Keratinocyte (primary cell): Measurements from ENCODE around the gene AHNAK. TPM values are rescaled to one million over a fixed set of nuclear protein-coding genes. Genes with fewer than 3 reads are reported as not detected.

ENCODE experiments used
- DNase-seq: peaks from one replicate; pipeline ENCODE4 v3.0.0-alpha.2; 2011; ENCODE audit warnings: low read depth, missing footprints, low spot score
- FAIRE-seq: peaks from 2 replicates; lab custom pipeline; 2011; peaks lifted over from hg19 to GRCh38; lab: Jason Lieb, UNC
- H2AFZ ChIP-seq: 2 replicates; pipeline ENCODE4 v1.6.0; 2012; ENCODE audit warnings: low read length, control low read depth, inconsistent platforms; ENCODE audit not compliant: control insufficient read depth
- H3K27ac ChIP-seq: 2 replicates; pipeline ENCODE4 v1.5.1; 2011; ENCODE audit warnings: low read length; ENCODE audit not compliant: control insufficient read depth, insufficient read depth
- H3K27me3 ChIP-seq: 3 replicates; pipeline ENCODE4 v1.6.0; 2011; ENCODE audit warnings: low read length; ENCODE audit not compliant: control insufficient read depth, insufficient read depth; ENCODE audit errors: extremely low read depth
- H3K36me3 ChIP-seq, 2 experiments: 2 replicates in 1 of 2; 3 replicates in 1 of 2; pipeline ENCODE4 v1.5.1; 2011; ENCODE audit warnings: low read length in 2 of 2, mild to moderate bottlenecking in 1 of 2; ENCODE audit not compliant: control insufficient read depth in 2 of 2, insufficient read depth in 2 of 2; ENCODE audit errors: extremely low read depth in 1 of 2
- H3K4me1 ChIP-seq: 3 replicates; pipeline ENCODE4 v1.5.1; 2011; ENCODE audit warnings: low read length; ENCODE audit not compliant: control insufficient read depth, insufficient read depth; ENCODE audit errors: extremely low read depth
- H3K4me2 ChIP-seq: 3 replicates; pipeline ENCODE4 v1.6.0; 2011; ENCODE audit warnings: low read depth, low read length; ENCODE audit not compliant: control insufficient read depth, insufficient read depth; ENCODE audit errors: extremely low read depth
- H3K4me3 ChIP-seq, 3 experiments: fragments of 200-600 bp in 1 of 3; sonication (generic) in 1 of 3; 2 replicates in 2 of 3; 3 replicates in 1 of 3; pipeline ENCODE4 v1.5.1; 2011 to 2016; ENCODE audit warnings: low read length in 3 of 3, mild to moderate bottlenecking in 3 of 3, control low read depth in 2 of 3, inconsistent platforms in 1 of 3, low read depth in 1 of 3, mixed read lengths in 1 of 3, mixed run types in 1 of 3, moderate library complexity in 1 of 3; ENCODE audit not compliant: control insufficient read depth in 2 of 3, insufficient read depth in 2 of 3; ENCODE audit errors: extremely low read depth in 1 of 3
- H3K79me2 ChIP-seq: 2 replicates; pipeline ENCODE4 v1.6.0; 2012; ENCODE audit warnings: low read length; ENCODE audit not compliant: control insufficient read depth, insufficient read depth
- H3K9ac ChIP-seq: 3 replicates; pipeline ENCODE4 v1.6.0; 2011; ENCODE audit warnings: low read length; ENCODE audit not compliant: control insufficient read depth, insufficient read depth; ENCODE audit errors: extremely low read depth
- H3K9me1 ChIP-seq: 3 replicates; pipeline ENCODE4 v1.6.0; 2011; ENCODE audit warnings: low read length; ENCODE audit not compliant: control insufficient read depth, insufficient read depth; ENCODE audit errors: extremely low read depth
- H3K9me3 ChIP-seq: 2 replicates; pipeline ENCODE4 v1.5.1; 2012; ENCODE audit warnings: low read depth, low read length; ENCODE audit not compliant: control insufficient read depth
- H4K20me1 ChIP-seq: 3 replicates; pipeline ENCODE4 v1.6.0; 2011; ENCODE audit warnings: low read length; ENCODE audit not compliant: control insufficient read depth, insufficient read depth; ENCODE audit errors: extremely low read depth
- EZH2 ChIP-seq: IDR thresholded peaks from one replicate; pipeline ENCODE4 v1.6.1; 2012; ENCODE audit warnings: inconsistent platforms, mild to moderate bottlenecking, low read length, moderate library complexity
- dilution Hi-C: fragments of 300-500 bp; cut with MboI; formaldehyde crosslinking; loops from one replicate; pipeline ENCODE4 v1.7.0; 2020; ENCODE audit warnings: low sequenced_read_pairs; ENCODE audit not compliant: extremely low pct_ligation_motif_present
- polyA plus RNA-seq, 5 experiments: library from polyadenylated mRNA; depleted of rRNA in 3 of 5; stranded (reverse) in 3 of 5; stranded (forward) in 1 of 5; unstranded in 1 of 5; fragments of >200 nt; gene quantifications; 1 replicate in 1 of 5; 2 replicates in 3 of 5; 3 replicates in 1 of 5; pipeline versions ENCODE4 v1.2.1 to v1.2.3, GENCODE V29; 2011 to 2012; ENCODE audit warnings: missing spikeins in 2 of 5, low read depth in 1 of 5, low replicate concordance in 1 of 5
- TF ChIP-seq, protein P1 (sequence below), 3 experiments: IDR thresholded peaks in 1 of 3; conservative IDR thresholded peaks in 1 of 3; optimal IDR thresholded peaks in 1 of 3; 2 replicates in 2 of 3; 3 replicates in 1 of 3; pipeline versions ENCODE3 to v1.5.1; 2011; ENCODE audit warnings: low read length in 3 of 3, mild to moderate bottlenecking in 3 of 3, moderate library complexity in 2 of 3, control low read depth in 1 of 3, inconsistent platforms in 1 of 3; ENCODE audit not compliant: insufficient read depth in 2 of 3; ENCODE audit errors: extremely low read depth in 1 of 3

Gene AHNAK
- polyA plus RNA-seq, 1 donor (not counting 4 experiments of a cell fraction or from before 2014, with no cell fraction given): 220 TPM

DNA sequence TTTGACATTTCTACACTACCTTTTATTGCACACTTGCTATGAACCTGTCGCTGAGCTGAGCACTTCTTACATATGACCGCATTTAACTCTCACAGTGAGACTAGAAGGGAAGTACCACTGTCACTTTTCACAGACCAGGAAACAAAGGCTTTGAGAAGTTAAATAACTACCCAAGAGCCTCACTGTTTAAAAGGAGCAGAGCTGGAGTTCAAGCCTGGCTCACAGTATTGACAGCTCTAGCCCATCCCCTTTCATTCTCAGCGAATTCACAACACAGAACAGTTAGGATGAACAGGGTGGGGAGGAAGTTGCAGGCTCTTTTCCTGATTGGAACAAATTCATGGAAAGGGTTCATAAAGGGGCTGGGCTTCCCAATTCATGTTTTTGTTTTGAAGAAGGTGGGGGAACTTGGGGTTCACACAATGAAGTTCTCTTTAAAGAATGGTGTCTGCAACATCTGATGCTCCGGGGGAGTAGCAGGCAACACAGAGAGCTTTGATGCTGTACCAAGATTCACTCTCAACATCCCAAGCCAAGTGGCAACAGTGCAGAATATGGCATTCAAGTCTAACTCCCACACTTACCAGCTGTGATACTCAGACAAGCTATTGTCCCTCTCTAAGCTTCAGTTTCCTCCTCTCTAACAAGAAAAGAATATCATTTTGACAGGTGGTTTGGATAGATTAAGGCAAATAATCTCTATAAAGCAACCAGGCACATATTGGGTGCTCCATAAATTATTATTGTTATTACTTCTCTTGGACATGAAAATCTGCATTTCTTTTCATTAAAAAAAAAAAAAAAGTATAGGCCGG lies 110.6 kb downstream of the AHNAK start:
- dilution Hi-C loops: no loop called here
- Histone ChIP-seq H3K79me2 (no peaks in the 10 kb centered on the region), H3K4me1 (peaks cover 4% of the 10 kb centered on the region), H3K4me3 (no peak overlapping the region), H3K9me1 (peaks cover under 1% of the 10 kb centered on the region), H3K27me3 (no peaks in the 10 kb centered on the region), H3K36me3 (no peaks in the 10 kb centered on the region), H3K9ac (no peak overlapping the region), H3K4me2 (no peak overlapping the region), H2AFZ (no peak overlapping the region), H4K20me1 (no peaks in the 10 kb centered on the region), H3K27ac (no peak overlapping the region), H3K9me3 (no peaks in the 10 kb centered on the region)
- FAIRE-seq: no peak
- TF ChIP-seq, protein P1, sequence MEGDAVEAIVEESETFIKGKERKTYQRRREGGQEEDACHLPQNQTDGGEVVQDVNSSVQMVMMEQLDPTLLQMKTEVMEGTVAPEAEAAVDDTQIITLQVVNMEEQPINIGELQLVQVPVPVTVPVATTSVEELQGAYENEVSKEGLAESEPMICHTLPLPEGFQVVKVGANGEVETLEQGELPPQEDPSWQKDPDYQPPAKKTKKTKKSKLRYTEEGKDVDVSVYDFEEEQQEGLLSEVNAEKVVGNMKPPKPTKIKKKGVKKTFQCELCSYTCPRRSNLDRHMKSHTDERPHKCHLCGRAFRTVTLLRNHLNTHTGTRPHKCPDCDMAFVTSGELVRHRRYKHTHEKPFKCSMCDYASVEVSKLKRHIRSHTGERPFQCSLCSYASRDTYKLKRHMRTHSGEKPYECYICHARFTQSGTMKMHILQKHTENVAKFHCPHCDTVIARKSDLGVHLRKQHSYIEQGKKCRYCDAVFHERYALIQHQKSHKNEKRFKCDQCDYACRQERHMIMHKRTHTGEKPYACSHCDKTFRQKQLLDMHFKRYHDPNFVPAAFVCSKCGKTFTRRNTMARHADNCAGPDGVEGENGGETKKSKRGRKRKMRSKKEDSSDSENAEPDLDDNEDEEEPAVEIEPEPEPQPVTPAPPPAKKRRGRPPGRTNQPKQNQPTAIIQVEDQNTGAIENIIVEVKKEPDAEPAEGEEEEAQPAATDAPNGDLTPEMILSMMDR (optimal IDR thresholded peaks at IDR 0.05 in 1 of 3, IDR thresholded peaks at IDR 0.05 in 1 of 3, conservative IDR thresholded peaks at IDR 0.05 in 1 of 3; ENCODE audit: extremely low read depth in 1 of 3, insufficient read depth in 2 of 3, low read length in 3 of 3): no peak
- no peak for TF ChIP-seq EZH2
- no peak for DNase-seq

DNA sequence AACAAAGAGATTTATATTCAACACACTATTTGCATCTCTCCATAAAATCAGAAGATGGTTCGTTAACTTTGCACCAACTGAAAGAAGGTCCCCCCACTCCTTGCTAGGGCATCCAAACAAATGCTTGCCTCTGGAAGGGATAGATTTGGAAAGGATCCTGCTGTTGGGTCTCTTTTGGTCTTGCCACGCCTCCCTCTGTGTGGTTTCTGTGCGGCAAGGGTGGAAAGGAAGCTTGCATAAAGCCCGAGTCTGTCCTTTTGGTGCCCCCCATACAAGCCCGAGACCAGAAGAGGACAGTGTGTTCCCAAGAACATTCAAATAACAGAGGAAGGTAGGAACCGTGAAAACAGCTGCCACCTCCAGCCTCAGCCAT lies 112.7 kb downstream of the AHNAK start:
- Histone ChIP-seq H3K27me3 (no peaks in the 10 kb centered on the region), H4K20me1 (no peaks in the 10 kb centered on the region), H3K9me1 (peaks cover 4% of the 10 kb centered on the region), H3K9me3 (no peaks in the 10 kb centered on the region), H3K4me3 (no peak overlapping the region), H3K27ac (no peak overlapping the region), H2AFZ (no peak overlapping the region), H3K9ac (no peak overlapping the region), H3K79me2 (no peaks in the 10 kb centered on the region), H3K4me2 (no peak overlapping the region), H3K36me3 (no peaks in the 10 kb centered on the region), H3K4me1 (peaks cover 6% of the 10 kb centered on the region)
- dilution Hi-C loops: no loop called here
- FAIRE-seq (no peak), DNase-seq (no peak)
- no peak for TF ChIP-seq EZH2
- TF ChIP-seq, protein P1 (optimal IDR thresholded peaks at IDR 0.05 in 1 of 3, IDR thresholded peaks at IDR 0.05 in 1 of 3, conservative IDR thresholded peaks at IDR 0.05 in 1 of 3; ENCODE audit: extremely low read depth in 1 of 3, insufficient read depth in 2 of 3, low read length in 3 of 3): no peak
